Measurements from ENCODE around the gene MROH7. TPM values are rescaled to one million over a fixed set of nuclear protein-coding genes. Genes with fewer than 3 reads are reported as not detected.

The MROH7 gene
- total RNA-seq, 1 experiment from 2014 or later: not detected

- no peak for DNase-seq
- no peaks in the 10 kb centered on the region for H3K27me3 ChIP-seq (ENCODE audit: low read length)
- H3K79me2 ChIP-seq (ENCODE audit: low read length): no peaks in the 10 kb centered on the region
- H3K9ac ChIP-seq (ENCODE audit: low read length): no peak overlapping the region
- no peak overlapping the region for H3K27ac ChIP-seq (ENCODE audit: low read length)
- H3K4me2 ChIP-seq (ENCODE audit: low read depth, low read length, poor library complexity, severe bottlenecking): no peak overlapping the region
- no peak overlapping the region for H2AFZ ChIP-seq (ENCODE audit: low read length)
- H3K9me2 ChIP-seq (replicated peaks; ENCODE audit: insufficient read depth, low read length): no peaks in the 10 kb centered on the region
- no peaks in the 10 kb centered on the region for H3K4me1 ChIP-seq (ENCODE audit: low read length)
- H3K9me3 ChIP-seq (ENCODE audit: low read length): no peaks in the 10 kb centered on the region
- H3K36me3 ChIP-seq (ENCODE audit: insufficient read depth, low read length): no peaks in the 10 kb centered on the region
- no peaks in the 10 kb centered on the region for H4K20me1 ChIP-seq (ENCODE audit: insufficient read depth, low read depth, low read length)
- no peak overlapping the region for H3K4me3 ChIP-seq (ENCODE audit: low read length)
Observed at GRCh38 chr1:54699936-54700525, 58.4 kb downstream of the MROH7 start.

- no peak overlapping the region for H3K9ac ChIP-seq (ENCODE audit: low read length)
- H3K79me2 ChIP-seq (ENCODE audit: low read length): no peaks in the 10 kb centered on the region
- no peaks in the 10 kb centered on the region for H3K9me3 ChIP-seq (ENCODE audit: low read length)
- no peaks in the 10 kb centered on the region for H3K27me3 ChIP-seq (ENCODE audit: low read length)
- no peak overlapping the region for H3K4me2 ChIP-seq (ENCODE audit: low read depth, low read length, poor library complexity, severe bottlenecking)
- no peaks in the 10 kb centered on the region for H4K20me1 ChIP-seq (ENCODE audit: insufficient read depth, low read depth, low read length)
- no peak overlapping the region for H3K27ac ChIP-seq (ENCODE audit: low read length)
- no peak overlapping the region for H3K4me3 ChIP-seq (ENCODE audit: low read length)
- DNase-seq: no peak
- H3K9me2 ChIP-seq (replicated peaks; ENCODE audit: insufficient read depth, low read length): no peaks in the 10 kb centered on the region
- no peaks in the 10 kb centered on the region for H3K4me1 ChIP-seq (ENCODE audit: low read length)
- no peak overlapping the region for H2AFZ ChIP-seq (ENCODE audit: low read length)
- no peaks in the 10 kb centered on the region for H3K36me3 ChIP-seq (ENCODE audit: insufficient read depth, low read length)
Observed at GRCh38 chr1:54701066-54701465, 59.5 kb downstream of the MROH7 start.

GRCh38 chr1:54701996-54702395 lies 60.4 kb downstream of the MROH7 start:
- H3K4me2 ChIP-seq (ENCODE audit: low read depth, low read length, poor library complexity, severe bottlenecking): no peak overlapping the region
- H4K20me1 ChIP-seq (ENCODE audit: insufficient read depth, low read depth, low read length): no peaks in the 10 kb centered on the region
- H3K9me3 ChIP-seq (ENCODE audit: low read length): no peaks in the 10 kb centered on the region
- H3K9me2 ChIP-seq (replicated peaks; ENCODE audit: insufficient read depth, low read length): no peaks in the 10 kb centered on the region
- no peaks in the 10 kb centered on the region for H3K4me1 ChIP-seq (ENCODE audit: low read length)
- no peaks in the 10 kb centered on the region for H3K27me3 ChIP-seq (ENCODE audit: low read length)
- DNase-seq: no peak
- H3K4me3 ChIP-seq (ENCODE audit: low read length): no peak overlapping the region
- H3K27ac ChIP-seq (ENCODE audit: low read length): no peak overlapping the region
- H3K79me2 ChIP-seq (ENCODE audit: low read length): no peaks in the 10 kb centered on the region
- H3K9ac ChIP-seq (ENCODE audit: low read length): no peak overlapping the region
- no peaks in the 10 kb centered on the region for H3K36me3 ChIP-seq (ENCODE audit: insufficient read depth, low read length)
- H2AFZ ChIP-seq (ENCODE audit: low read length): no peak overlapping the region

- Histone ChIP-seq H3K27ac (ENCODE audit: low read length) (no peak overlapping the region), H2AFZ (ENCODE audit: low read length) (no peak overlapping the region), H3K27me3 (ENCODE audit: low read length) (no peaks in the 10 kb centered on the region), H3K4me1 (ENCODE audit: low read length) (no peaks in the 10 kb centered on the region), H3K79me2 (ENCODE audit: low read length) (no peaks in the 10 kb centered on the region), H3K4me3 (ENCODE audit: low read length) (no peak overlapping the region), H3K9me3 (ENCODE audit: low read length) (no peaks in the 10 kb centered on the region), H3K9ac (ENCODE audit: low read length) (no peak overlapping the region), H3K4me2 (ENCODE audit: low read depth, low read length, poor library complexity, severe bottlenecking) (no peak overlapping the region), H4K20me1 (ENCODE audit: insufficient read depth, low read depth, low read length) (no peaks in the 10 kb centered on the region), H3K9me2 (replicated peaks; ENCODE audit: insufficient read depth, low read length) (no peaks in the 10 kb centered on the region), H3K36me3 (ENCODE audit: insufficient read depth, low read length) (no peaks in the 10 kb centered on the region)
- no peak for DNase-seq
Observed at GRCh38 chr1:54703471-54703870, 61.9 kb downstream of the MROH7 start.

GRCh38 chr1:54705153-54705552 lies 63.6 kb downstream of the MROH7 start:
- H3K79me2 ChIP-seq (ENCODE audit: low read length): no peaks in the 10 kb centered on the region
- no peak for DNase-seq
- H3K36me3 ChIP-seq (ENCODE audit: insufficient read depth, low read length): no peaks in the 10 kb centered on the region
- H3K4me2 ChIP-seq (ENCODE audit: low read depth, low read length, poor library complexity, severe bottlenecking): no peak overlapping the region
- no peak overlapping the region for H3K27ac ChIP-seq (ENCODE audit: low read length)
- no peaks in the 10 kb centered on the region for H3K9me2 ChIP-seq (replicated peaks; ENCODE audit: insufficient read depth, low read length)
- H3K4me1 ChIP-seq (ENCODE audit: low read length): no peaks in the 10 kb centered on the region
- no peaks in the 10 kb centered on the region for H3K27me3 ChIP-seq (ENCODE audit: low read length)
- H2AFZ ChIP-seq (ENCODE audit: low read length): no peak overlapping the region
- no peak overlapping the region for H3K4me3 ChIP-seq (ENCODE audit: low read length)
- no peak overlapping the region for H3K9ac ChIP-seq (ENCODE audit: low read length)
- no peaks in the 10 kb centered on the region for H4K20me1 ChIP-seq (ENCODE audit: insufficient read depth, low read depth, low read length)
- no peaks in the 10 kb centered on the region for H3K9me3 ChIP-seq (ENCODE audit: low read length)

GRCh38 chr1:54706419-54706818 lies 64.8 kb downstream of the MROH7 start:
- no peaks in the 10 kb centered on the region for H3K36me3 ChIP-seq (ENCODE audit: insufficient read depth, low read length)
- DNase-seq: no peak
- H2AFZ ChIP-seq (ENCODE audit: low read length): no peak overlapping the region
- no peak overlapping the region for H3K27ac ChIP-seq (ENCODE audit: low read length)
- no peak overlapping the region for H3K9ac ChIP-seq (ENCODE audit: low read length)
- H3K27me3 ChIP-seq (ENCODE audit: low read length): no peaks in the 10 kb centered on the region
- no peaks in the 10 kb centered on the region for H4K20me1 ChIP-seq (ENCODE audit: insufficient read depth, low read depth, low read length)
- no peaks in the 10 kb centered on the region for H3K9me2 ChIP-seq (replicated peaks; ENCODE audit: insufficient read depth, low read length)
- H3K4me2 ChIP-seq (ENCODE audit: low read depth, low read length, poor library complexity, severe bottlenecking): no peak overlapping the region
- H3K4me1 ChIP-seq (ENCODE audit: low read length): no peaks in the 10 kb centered on the region
- H3K4me3 ChIP-seq (ENCODE audit: low read length): no peak overlapping the region
- H3K79me2 ChIP-seq (ENCODE audit: low read length): no peaks in the 10 kb centered on the region
- H3K9me3 ChIP-seq (ENCODE audit: low read length): no peaks in the 10 kb centered on the region

- Histone ChIP-seq H4K20me1 (ENCODE audit: insufficient read depth, low read depth, low read length) (no peaks in the 10 kb centered on the region), H3K4me2 (ENCODE audit: low read depth, low read length, poor library complexity, severe bottlenecking) (no peak overlapping the region), H3K27me3 (ENCODE audit: low read length) (no peaks in the 10 kb centered on the region), H3K4me3 (ENCODE audit: low read length) (no peak overlapping the region), H3K9me2 (replicated peaks; ENCODE audit: insufficient read depth, low read length) (no peaks in the 10 kb centered on the region), H2AFZ (ENCODE audit: low read length) (no peak overlapping the region), H3K9ac (ENCODE audit: low read length) (no peak overlapping the region), H3K79me2 (ENCODE audit: low read length) (no peaks in the 10 kb centered on the region), H3K9me3 (ENCODE audit: low read length) (no peaks in the 10 kb centered on the region), H3K4me1 (ENCODE audit: low read length) (no peaks in the 10 kb centered on the region), H3K36me3 (ENCODE audit: insufficient read depth, low read length) (no peaks in the 10 kb centered on the region), H3K27ac (ENCODE audit: low read length) (no peak overlapping the region)
- no peak for DNase-seq
Observed at GRCh38 chr1:54708385-54708784, 66.8 kb downstream of the MROH7 start.

- Histone ChIP-seq H3K79me2 (ENCODE audit: low read length) (no peaks in the 10 kb centered on the region), H4K20me1 (ENCODE audit: insufficient read depth, low read depth, low read length) (no peaks in the 10 kb centered on the region), H3K9me2 (replicated peaks; ENCODE audit: insufficient read depth, low read length) (no peaks in the 10 kb centered on the region), H3K4me1 (ENCODE audit: low read length) (no peaks in the 10 kb centered on the region), H3K27ac (ENCODE audit: low read length) (no peak overlapping the region), H2AFZ (ENCODE audit: low read length) (no peak overlapping the region), H3K4me2 (ENCODE audit: low read depth, low read length, poor library complexity, severe bottlenecking) (no peak overlapping the region), H3K27me3 (ENCODE audit: low read length) (no peaks in the 10 kb centered on the region), H3K4me3 (ENCODE audit: low read length) (no peak overlapping the region), H3K9me3 (ENCODE audit: low read length) (no peaks in the 10 kb centered on the region), H3K9ac (ENCODE audit: low read length) (no peak overlapping the region), H3K36me3 (ENCODE audit: insufficient read depth, low read length) (no peaks in the 10 kb centered on the region)
- no peak for DNase-seq
Observed at GRCh38 chr1:54709547-54710292, 68.1 kb downstream of the MROH7 start.

Measured in Karpas-422 (cell line).